IPS-18a (cell line): ENCODE measurements around the gene GSG1L.

Experiments used
- H3K27ac ChIP-seq: one replicate; pipeline ENCODE4 v1.5.1; 2013; ENCODE audit warnings: low read length
- H3K27me3 ChIP-seq: one replicate; pipeline ENCODE4 v1.6.1; 2013; ENCODE audit warnings: mild to moderate bottlenecking, low read length; ENCODE audit not compliant: control insufficient read depth, insufficient read depth
- H3K36me3 ChIP-seq: one replicate; pipeline ENCODE4 v1.6.1; 2013; ENCODE audit warnings: low read depth, low read length; ENCODE audit not compliant: control insufficient read depth
- H3K4me1 ChIP-seq: one replicate; pipeline ENCODE4 v1.6.1; 2013; ENCODE audit warnings: low read depth, low read length; ENCODE audit not compliant: control insufficient read depth
- H3K4me3 ChIP-seq: one replicate; pipeline ENCODE4 v1.5.1; 2013; ENCODE audit warnings: low read length
- H3K9ac ChIP-seq: one replicate; pipeline ENCODE4 v1.6.1; 2013; ENCODE audit warnings: mild to moderate bottlenecking, low read length, moderate library complexity
- H3K9me3 ChIP-seq: one replicate; pipeline ENCODE4 v1.6.1; 2013; ENCODE audit warnings: low read depth, low read length; ENCODE audit not compliant: control insufficient read depth

Gene GSG1L

DNA sequence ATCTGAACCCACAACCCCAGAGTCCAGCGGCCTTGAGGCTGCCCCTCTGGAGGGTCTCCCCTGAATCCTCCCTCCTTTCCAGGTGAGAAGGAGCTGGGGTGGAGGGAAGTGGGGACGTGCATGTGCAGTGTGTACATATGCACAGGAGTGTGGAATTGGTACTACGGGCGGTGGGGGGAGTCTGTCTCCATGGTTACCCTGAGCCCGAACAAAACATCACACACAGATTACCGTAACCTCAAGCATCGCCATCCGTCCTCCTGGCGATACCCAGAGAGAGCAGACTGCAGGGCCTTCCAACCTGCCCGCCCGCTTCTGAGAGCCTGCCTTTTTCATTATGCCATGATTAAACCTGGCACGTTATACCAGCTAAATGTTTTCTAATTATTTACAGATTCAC, 25.1 kb downstream of the GSG1L start:
- no peaks in the 10 kb centered on the region for H3K4me1 ChIP-seq
- no peaks in the 10 kb centered on the region for H3K27me3 ChIP-seq
- no peaks in the 10 kb centered on the region for H3K36me3 ChIP-seq
- no peaks in the 10 kb centered on the region for H3K9me3 ChIP-seq
- no peak overlapping the region for H3K4me3 ChIP-seq
- H3K27ac ChIP-seq: no peak overlapping the region
- H3K9ac ChIP-seq: no peak overlapping the region

GRCh38 chr16:28035866-28036393, 27.6 kb downstream of the GSG1L start:
- Histone ChIP-seq H3K36me3 (no peaks in the 10 kb centered on the region), H3K9ac (no peak overlapping the region), H3K27me3 (no peaks in the 10 kb centered on the region), H3K4me1 (no peaks in the 10 kb centered on the region), H3K9me3 (no peaks in the 10 kb centered on the region), H3K27ac (no peak overlapping the region), H3K4me3 (no peak overlapping the region)

DNA sequence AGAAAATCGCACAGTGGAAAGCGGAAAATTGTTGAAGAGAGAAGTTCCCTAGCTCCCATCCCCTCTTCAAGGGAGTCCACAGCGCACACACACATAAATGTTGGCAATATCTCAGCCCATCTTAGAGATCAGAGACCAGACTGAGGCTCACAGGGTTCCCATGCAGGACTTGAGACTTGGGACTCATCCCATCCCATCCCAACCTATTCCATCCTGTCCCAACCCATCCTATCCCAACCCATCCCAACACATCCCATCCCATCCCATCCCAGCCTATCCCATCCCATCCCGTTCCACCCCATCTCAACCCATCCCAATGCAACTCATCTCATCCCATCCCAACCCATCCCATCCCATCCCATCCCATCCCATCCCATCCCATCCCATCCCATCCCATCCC, 29.6 kb downstream of the GSG1L start:
- H3K27me3 ChIP-seq: no peaks in the 10 kb centered on the region
- no peak overlapping the region for H3K9ac ChIP-seq
- no peaks in the 10 kb centered on the region for H3K36me3 ChIP-seq
- no peaks in the 10 kb centered on the region for H3K9me3 ChIP-seq
- no peak overlapping the region for H3K4me3 ChIP-seq
- H3K4me1 ChIP-seq: no peaks in the 10 kb centered on the region
- no peak overlapping the region for H3K27ac ChIP-seq

DNA sequence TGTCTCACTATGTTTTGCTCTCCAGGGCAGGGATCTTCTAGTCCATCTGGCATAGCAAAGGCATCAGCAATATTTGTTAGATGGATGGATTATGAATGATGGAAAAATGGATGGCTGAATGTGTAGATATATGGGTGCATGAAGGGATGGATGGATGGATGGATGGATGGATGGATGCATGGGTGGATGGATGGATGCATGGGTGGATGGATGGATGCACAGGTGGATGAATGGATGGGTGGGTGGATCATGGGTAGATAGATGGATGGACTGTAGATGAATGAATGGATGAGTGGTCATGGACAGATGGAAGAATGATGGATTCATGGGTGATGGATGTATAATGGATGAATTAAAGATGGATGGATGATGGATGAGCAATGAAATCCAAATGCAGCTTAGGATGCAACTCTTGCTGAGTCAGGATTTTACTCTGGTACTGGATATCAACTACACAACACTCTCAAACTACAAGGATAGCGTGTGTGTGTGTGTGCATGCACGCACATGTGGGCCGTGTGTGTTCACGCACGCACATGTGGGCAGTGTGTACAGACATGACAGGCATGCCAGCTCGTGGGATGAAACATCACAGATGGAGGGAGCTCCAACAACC, 34.0 kb downstream of the GSG1L start:
- Histone ChIP-seq H3K4me3 (no peak overlapping the region), H3K9ac (no peak overlapping the region), H3K4me1 (no peaks in the 10 kb centered on the region), H3K9me3 (no peaks in the 10 kb centered on the region), H3K27ac (no peak overlapping the region), H3K36me3 (no peaks in the 10 kb centered on the region), H3K27me3 (no peaks in the 10 kb centered on the region)

- H3K9me3 ChIP-seq: no peaks in the 10 kb centered on the region
- H3K4me3 ChIP-seq: no peak overlapping the region
- no peaks in the 10 kb centered on the region for H3K27me3 ChIP-seq
- H3K9ac ChIP-seq: no peak overlapping the region
- no peaks in the 10 kb centered on the region for H3K36me3 ChIP-seq
- no peaks in the 10 kb centered on the region for H3K4me1 ChIP-seq
- no peak overlapping the region for H3K27ac ChIP-seq
These were observed 36.5 kb downstream of the GSG1L start for GRCh38 chr16:28027055-28027454.

DNA sequence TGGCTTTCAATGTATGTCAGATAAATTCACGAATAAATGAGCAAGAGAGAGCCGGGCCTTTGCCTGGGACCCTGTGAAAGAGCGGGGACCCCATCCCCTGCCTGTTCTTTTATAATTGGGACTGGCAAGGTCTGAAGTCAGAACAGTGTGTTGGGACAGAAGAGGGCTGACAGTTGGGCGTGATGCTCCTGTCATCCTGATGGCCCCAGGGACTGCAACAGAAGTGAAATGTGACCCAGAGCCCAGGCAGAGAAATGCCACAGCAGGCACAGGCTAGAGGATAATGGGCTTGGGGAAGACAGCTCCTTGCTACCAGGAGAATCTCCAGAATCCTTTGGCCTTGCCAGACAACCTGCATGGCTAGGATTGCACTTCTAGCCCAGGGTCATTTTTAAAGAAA, 37.9 kb downstream of the GSG1L start:
- no peaks in the 10 kb centered on the region for H3K36me3 ChIP-seq

GRCh38 chr16:28019218-28019617, 44.3 kb downstream of the GSG1L start:
- Histone ChIP-seq H3K4me1 (no peaks in the 10 kb centered on the region), H3K4me3 (no peak overlapping the region), H3K9me3 (no peaks in the 10 kb centered on the region), H3K27ac (no peak overlapping the region), H3K27me3 (no peaks in the 10 kb centered on the region), H3K9ac (no peak overlapping the region), H3K36me3 (no peaks in the 10 kb centered on the region)

More for the DNA sequence above, 37.9 kb downstream of the GSG1L start:
- Histone ChIP-seq H3K9me3 (no peaks in the 10 kb centered on the region), H3K27me3 (no peaks in the 10 kb centered on the region), H3K4me3 (no peak overlapping the region), H3K4me1 (no peaks in the 10 kb centered on the region), H3K27ac (no peak overlapping the region), H3K9ac (no peak overlapping the region)

GRCh38 chr16:28014851-28015250, 48.7 kb downstream of the GSG1L start:
- Histone ChIP-seq H3K36me3 (no peaks in the 10 kb centered on the region), H3K9me3 (no peaks in the 10 kb centered on the region), H3K4me3 (no peak overlapping the region), H3K9ac (no peak overlapping the region), H3K27me3 (no peaks in the 10 kb centered on the region), H3K27ac (no peak overlapping the region), H3K4me1 (no peaks in the 10 kb centered on the region)

- no peaks in the 10 kb centered on the region for H3K27me3 ChIP-seq
- no peaks in the 10 kb centered on the region for H3K4me1 ChIP-seq
- H3K27ac ChIP-seq: no peak overlapping the region
- H3K36me3 ChIP-seq: no peaks in the 10 kb centered on the region
- no peak overlapping the region for H3K9ac ChIP-seq
- H3K4me3 ChIP-seq: no peak overlapping the region
- H3K9me3 ChIP-seq: no peaks in the 10 kb centered on the region
These were observed 49.6 kb downstream of the GSG1L start for GRCh38 chr16:28013878-28014277.

DNA sequence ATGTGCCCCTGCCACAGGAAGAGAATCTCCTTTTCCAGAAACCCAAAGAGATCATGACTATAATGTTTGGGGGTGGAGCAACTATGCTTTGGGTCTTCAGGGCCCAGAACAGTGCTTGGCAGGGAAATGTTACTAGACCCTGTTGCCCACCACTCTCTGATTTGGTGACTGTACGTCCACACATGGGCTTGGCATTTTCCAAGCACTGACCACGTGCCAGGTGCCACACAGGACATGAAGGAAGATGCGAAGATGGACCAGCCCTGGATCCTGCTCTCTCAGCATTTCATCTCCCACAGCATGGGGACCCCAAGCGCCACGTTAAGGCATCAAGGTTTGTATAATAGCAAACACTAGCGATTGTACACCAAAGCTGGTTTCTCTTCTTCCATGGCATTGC, 50.1 kb downstream of the GSG1L start:
- no peaks in the 10 kb centered on the region for H3K9me3 ChIP-seq
- no peaks in the 10 kb centered on the region for H3K36me3 ChIP-seq
- no peak overlapping the region for H3K9ac ChIP-seq
- no peak overlapping the region for H3K4me3 ChIP-seq
- H3K4me1 ChIP-seq: no peaks in the 10 kb centered on the region
- H3K27me3 ChIP-seq: no peaks in the 10 kb centered on the region
- no peak overlapping the region for H3K27ac ChIP-seq

DNA sequence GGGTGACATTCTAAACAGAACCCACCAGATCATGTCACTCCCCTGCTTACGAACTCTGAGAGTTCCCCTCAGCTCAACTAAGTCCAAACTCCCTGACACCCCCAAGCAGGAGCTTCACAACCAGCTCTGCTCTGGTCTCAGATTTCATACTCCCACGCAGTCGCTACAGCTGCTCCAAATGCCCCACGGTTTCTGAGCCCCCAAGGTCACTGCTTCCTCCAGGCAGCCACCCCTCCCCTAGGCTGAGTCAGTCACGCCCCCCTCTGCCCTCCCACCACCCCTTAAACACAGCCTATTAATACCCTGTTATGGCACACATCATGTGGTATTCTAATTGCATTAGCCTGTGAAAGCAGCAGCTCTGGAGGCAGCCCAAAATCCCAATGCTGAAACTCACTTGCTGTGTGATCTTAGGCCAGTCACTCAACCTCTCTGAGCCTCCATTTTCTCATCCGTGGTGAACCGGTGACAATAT, 51.5 kb downstream of the GSG1L start:
- no peaks in the 10 kb centered on the region for H3K4me1 ChIP-seq
- H3K36me3 ChIP-seq: no peaks in the 10 kb centered on the region
- no peak overlapping the region for H3K27ac ChIP-seq
- H3K9ac ChIP-seq: no peak overlapping the region
- no peaks in the 10 kb centered on the region for H3K9me3 ChIP-seq
- H3K27me3 ChIP-seq: no peaks in the 10 kb centered on the region
- H3K4me3 ChIP-seq: no peak overlapping the region

DNA sequence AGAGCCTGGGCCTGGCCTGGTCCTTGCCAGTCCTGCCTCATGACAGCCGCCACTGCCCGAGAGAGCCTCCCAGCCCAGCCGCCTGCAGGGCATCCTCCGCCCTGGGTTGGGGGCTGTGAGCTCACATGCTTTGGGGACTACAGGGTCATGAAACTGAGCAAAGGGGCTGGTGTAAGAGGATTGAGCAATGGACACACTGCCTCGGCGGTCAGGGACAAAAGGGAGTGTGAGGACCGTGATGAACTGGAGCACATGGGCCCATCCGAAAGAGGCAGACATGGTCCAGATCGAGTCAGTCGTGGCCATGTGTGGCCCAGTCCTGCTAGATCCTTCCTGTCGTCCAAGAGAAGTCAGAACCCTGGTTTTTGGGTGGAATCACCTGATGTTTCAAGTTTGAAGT, 52.3 kb downstream of the GSG1L start:
- Histone ChIP-seq H3K36me3 (no peaks in the 10 kb centered on the region), H3K9ac (no peak overlapping the region), H3K4me1 (no peaks in the 10 kb centered on the region), H3K4me3 (no peak overlapping the region), H3K9me3 (no peaks in the 10 kb centered on the region), H3K27ac (no peak overlapping the region), H3K27me3 (no peaks in the 10 kb centered on the region)
